ENCODE measurements around the gene PLA2R1. TPM values are rescaled to one million over a fixed set of nuclear protein-coding genes. Genes with fewer than 3 reads are reported as not detected.

Gene PLA2R1
- total RNA-seq, 1 experiment from 2014 or later: 1.1 TPM

- TF ChIP-seq ZNF121 (CRISPR knock-in tag; IDR thresholded peaks at IDR 0.05): no peak
- TF ChIP-seq ELF4 (CRISPR knock-in tag; IDR thresholded peaks at IDR 0.05; ENCODE audit: low read depth): no peak
- no peak for TF ChIP-seq ESRRA (CRISPR knock-in tag; IDR thresholded peaks at IDR 0.05; ENCODE audit: borderline replicate concordance)
- TF ChIP-seq NR3C1 (CRISPR knock-in tag; conservative IDR thresholded peaks at IDR 0.05; ENCODE audit: low read depth): no peak
- TF ChIP-seq FOXP1 (CRISPR knock-in tag; IDR thresholded peaks at IDR 0.05; ENCODE audit: borderline replicate concordance): no peak
- TF ChIP-seq FOXK1 (CRISPR knock-in tag; IDR thresholded peaks at IDR 0.05): no peak
- no peak for TF ChIP-seq HMGA2 (CRISPR knock-in tag; IDR thresholded peaks at IDR 0.05)
- TF ChIP-seq USF2 (CRISPR knock-in tag; IDR thresholded peaks at IDR 0.05): no peak
- TF ChIP-seq TEAD1 (CRISPR knock-in tag; IDR thresholded peaks at IDR 0.05): no peak
- TF ChIP-seq TCF7 (CRISPR knock-in tag; IDR thresholded peaks at IDR 0.05; ENCODE audit: low read depth): no peak
- TF ChIP-seq, protein P1, sequence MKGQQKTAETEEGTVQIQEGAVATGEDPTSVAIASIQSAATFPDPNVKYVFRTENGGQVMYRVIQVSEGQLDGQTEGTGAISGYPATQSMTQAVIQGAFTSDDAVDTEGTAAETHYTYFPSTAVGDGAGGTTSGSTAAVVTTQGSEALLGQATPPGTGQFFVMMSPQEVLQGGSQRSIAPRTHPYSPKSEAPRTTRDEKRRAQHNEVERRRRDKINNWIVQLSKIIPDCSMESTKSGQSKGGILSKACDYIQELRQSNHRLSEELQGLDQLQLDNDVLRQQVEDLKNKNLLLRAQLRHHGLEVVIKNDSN (CRISPR knock-in tag; IDR thresholded peaks at IDR 0.05): no peak
- TF ChIP-seq CREM (CRISPR knock-in tag; IDR thresholded peaks at IDR 0.05): no peak
- TF ChIP-seq E2F5 (CRISPR knock-in tag; IDR thresholded peaks at IDR 0.05): no peak
- TF ChIP-seq FOXJ3 (CRISPR knock-in tag; IDR thresholded peaks at IDR 0.05; ENCODE audit: borderline replicate concordance): no peak
- TF ChIP-seq, protein P2, sequence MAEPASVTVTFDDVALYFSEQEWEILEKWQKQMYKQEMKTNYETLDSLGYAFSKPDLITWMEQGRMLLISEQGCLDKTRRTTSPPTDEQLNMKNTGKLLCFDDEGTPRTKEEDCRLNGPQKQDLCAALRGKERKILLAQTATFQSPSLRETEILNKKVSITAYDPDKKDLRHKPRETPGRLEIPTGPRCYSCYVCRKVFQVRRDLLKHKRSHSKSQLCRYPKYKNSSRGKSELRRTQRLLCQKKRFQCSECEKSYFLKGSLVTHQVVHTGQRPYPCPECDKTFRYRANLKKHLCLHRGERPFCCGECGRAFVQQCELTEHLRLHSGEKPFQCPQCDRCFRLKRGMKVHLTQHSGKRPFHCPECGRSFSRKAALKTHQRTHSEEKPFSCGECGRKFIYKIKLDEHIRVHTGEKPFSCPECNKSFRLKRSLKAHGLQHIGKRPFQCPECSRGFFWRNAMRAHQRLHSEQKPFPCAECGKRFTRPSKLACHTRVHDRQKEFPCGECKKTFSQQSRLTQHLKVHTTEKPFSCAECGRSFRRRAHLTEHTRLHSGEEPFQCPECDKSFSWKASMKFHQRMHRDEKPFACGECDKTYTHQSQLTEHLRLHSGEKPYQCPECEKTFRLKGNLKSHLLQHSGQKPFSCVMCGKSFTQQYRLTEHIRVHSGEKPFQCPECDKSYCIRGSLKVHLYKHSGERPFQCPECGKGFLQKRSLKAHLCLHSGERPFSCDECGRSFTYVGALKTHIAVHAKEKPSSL (CRISPR knock-in tag; conservative IDR thresholded peaks at IDR 0.05): no peak
- TF ChIP-seq, protein P3, sequence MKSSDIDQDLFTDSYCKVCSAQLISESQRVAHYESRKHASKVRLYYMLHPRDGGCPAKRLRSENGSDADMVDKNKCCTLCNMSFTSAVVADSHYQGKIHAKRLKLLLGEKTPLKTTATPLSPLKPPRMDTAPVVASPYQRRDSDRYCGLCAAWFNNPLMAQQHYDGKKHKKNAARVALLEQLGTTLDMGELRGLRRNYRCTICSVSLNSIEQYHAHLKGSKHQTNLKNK (CRISPR knock-in tag; IDR thresholded peaks at IDR 0.05): no peak
- TF ChIP-seq, protein P4, sequence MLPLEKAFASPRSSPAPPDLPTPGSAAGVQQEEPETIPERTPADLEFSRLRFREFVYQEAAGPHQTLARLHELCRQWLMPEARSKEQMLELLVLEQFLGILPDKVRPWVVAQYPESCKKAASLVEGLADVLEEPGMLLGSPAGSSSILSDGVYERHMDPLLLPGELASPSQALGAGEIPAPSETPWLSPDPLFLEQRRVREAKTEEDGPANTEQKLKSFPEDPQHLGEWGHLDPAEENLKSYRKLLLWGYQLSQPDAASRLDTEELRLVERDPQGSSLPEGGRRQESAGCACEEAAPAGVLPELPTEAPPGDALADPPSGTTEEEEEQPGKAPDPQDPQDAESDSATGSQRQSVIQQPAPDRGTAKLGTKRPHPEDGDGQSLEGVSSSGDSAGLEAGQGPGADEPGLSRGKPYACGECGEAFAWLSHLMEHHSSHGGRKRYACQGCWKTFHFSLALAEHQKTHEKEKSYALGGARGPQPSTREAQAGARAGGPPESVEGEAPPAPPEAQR (CRISPR knock-in tag; IDR thresholded peaks at IDR 0.05): no peak
- TF ChIP-seq ZNF263 (CRISPR knock-in tag; IDR thresholded peaks at IDR 0.05; ENCODE audit: low read depth): no peak
- H3K27ac Mint-ChIP-seq: no peak overlapping the region
- H3K27me3 Mint-ChIP-seq (ENCODE audit: low read depth): peaks cover 31% of the 10 kb centered on the region
- no peak overlapping the region for H3K4me3 Mint-ChIP-seq
- no peak for DNase-seq (ENCODE audit: low spot score)
- peaks cover 10% of the 10 kb centered on the region for H3K4me1 Mint-ChIP-seq
- ChIA-PET CTCF (interaction anchor here (1.3 to 3.0 kb wide), 2 partner anchors 23 to 70 kb away, joined by 3 to 16 read pairs; no protein-coding TSS in a partner anchor), POLR2A (no interaction called here)
- no peak for ATAC-seq
- H3K36me3 Mint-ChIP-seq: no peaks in the 10 kb centered on the region
- no peaks in the 10 kb centered on the region for H3K9me3 Mint-ChIP-seq
Observed at GRCh38 chr2:159898441-159898840, 164.0 kb downstream of the PLA2R1 start.

DNA sequence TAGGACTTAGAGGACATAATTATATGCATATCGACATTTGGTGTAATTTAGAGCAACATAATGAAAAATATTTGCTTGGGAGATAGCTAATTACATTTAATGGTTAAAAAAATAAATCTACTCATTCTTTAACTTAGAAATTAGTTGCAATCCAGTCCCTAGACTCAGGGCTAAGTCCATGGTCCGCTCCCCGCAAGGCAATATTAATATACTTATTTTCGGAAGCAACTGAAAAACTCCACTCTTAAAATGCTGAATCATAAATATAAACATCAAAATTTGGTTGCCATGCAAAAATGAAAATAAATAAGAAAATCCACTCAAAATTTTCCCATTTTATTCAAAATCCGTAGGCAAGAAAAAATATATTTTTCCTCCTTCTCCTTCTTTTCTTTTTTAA is 164.7 kb downstream of the PLA2R1 start:
- Mint-ChIP-seq H3K36me3 (no peaks in the 10 kb centered on the region), H3K27ac (no peak overlapping the region), H3K4me1 (peaks cover 11% of the 10 kb centered on the region), H3K27me3 (ENCODE audit: low read depth) (peaks cover 23% of the 10 kb centered on the region), H3K4me3 (no peak overlapping the region), H3K9me3 (no peaks in the 10 kb centered on the region)
- ChIA-PET POLR2A (no interaction called here), CTCF (interaction anchor here (1.3 to 3.1 kb wide), 2 partner anchors 24 to 70 kb away, joined by 3 to 12 read pairs; no protein-coding TSS in a partner anchor)
- DNase-seq (ENCODE audit: low spot score) (no peak), ATAC-seq (no peak)
- TF ChIP-seq IRF1 (CRISPR knock-in tag; IDR thresholded peaks at IDR 0.05) (no peak), NR2C2 (CRISPR knock-in tag; IDR thresholded peaks at IDR 0.05) (no peak), TCF7 (CRISPR knock-in tag; IDR thresholded peaks at IDR 0.05; ENCODE audit: low read depth) (no peak), ESRRA (CRISPR knock-in tag; IDR thresholded peaks at IDR 0.05; ENCODE audit: borderline replicate concordance) (no peak), TEAD1 (CRISPR knock-in tag; IDR thresholded peaks at IDR 0.05) (no peak), MYBL2 (CRISPR knock-in tag; IDR thresholded peaks at IDR 0.05) (no peak), ZBTB21 (CRISPR knock-in tag; IDR thresholded peaks at IDR 0.05; ENCODE audit: borderline replicate concordance) (no peak), CREM (CRISPR knock-in tag; IDR thresholded peaks at IDR 0.05) (no peak), TEAD4 (CRISPR knock-in tag; IDR thresholded peaks at IDR 0.05) (no peak)

Measured in WTC11 (cell line).